Hematopoietic multipotent progenitor cell (in vitro differentiated cells): Measurements from ENCODE around the gene PDE6D. TPM values are rescaled to one million over a fixed set of nuclear protein-coding genes. Genes with fewer than 3 reads are reported as not detected.
A peak's percentile ranks its signal among the peaks of the same experiment; 100 is the strongest.

Source experiments
- DNase-seq, 3 donors: peaks; one replicate each; pipeline ENCODE4 v3.0.0-alpha.2; 2011 to 2015; ENCODE audit warnings: low read depth in 2 of 3, low spot score in 2 of 3
- total RNA-seq: library from RNA; depleted of rRNA; stranded (reverse); fragments of >200 nt; gene quantifications from one replicate; pipeline ENCODE4 v1.2.3, GENCODE V29; 2012

The PDE6D gene
- total RNA-seq, 1 donor: 14.5 TPM

DNA sequence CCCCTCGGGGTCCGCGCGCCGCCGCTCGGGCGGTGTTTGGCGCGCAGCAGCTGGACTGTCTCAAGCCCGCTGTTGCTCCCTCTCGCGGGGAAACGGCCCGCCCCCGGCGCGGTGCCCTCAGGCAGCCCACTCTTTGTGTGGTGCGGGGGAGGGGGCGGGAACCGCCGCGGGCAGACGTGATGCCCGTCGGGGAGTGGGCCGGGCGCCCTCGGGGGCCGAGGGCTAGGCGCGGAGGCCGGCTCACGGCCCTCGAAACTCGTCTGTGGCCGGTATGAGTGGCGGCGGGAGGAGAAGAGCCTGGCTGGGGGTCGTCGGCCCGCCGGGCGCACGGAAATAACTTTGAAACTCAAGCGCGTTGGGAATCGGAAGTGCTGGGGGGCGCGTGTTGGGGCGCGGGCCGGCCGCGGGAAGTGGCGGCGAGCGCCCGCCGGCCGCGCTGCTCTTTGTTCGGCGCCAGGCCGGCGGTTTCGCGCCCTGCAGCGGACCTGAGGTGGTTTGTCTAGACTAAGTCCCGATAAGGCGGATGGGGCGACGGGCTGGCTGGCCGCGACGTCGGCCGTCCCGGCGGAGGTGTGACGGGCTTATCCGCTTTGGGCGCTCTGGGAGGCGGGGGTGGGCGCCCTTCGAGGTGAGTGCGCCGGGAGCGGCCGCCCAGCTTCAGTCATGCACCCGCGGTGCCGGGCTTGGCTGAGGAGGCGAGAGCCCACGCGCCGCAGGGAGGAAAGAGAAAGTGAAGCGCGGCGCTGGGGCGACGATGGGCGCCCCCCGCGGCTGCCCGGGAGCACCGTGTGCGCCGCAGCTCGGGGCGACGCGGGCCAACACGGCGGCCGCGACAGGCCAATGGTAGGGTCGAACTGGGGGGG, 72.1 kb downstream of the PDE6D start:
- DNase-seq: peak in 2 of 3 donors; percentile 37 to 55

DNA sequence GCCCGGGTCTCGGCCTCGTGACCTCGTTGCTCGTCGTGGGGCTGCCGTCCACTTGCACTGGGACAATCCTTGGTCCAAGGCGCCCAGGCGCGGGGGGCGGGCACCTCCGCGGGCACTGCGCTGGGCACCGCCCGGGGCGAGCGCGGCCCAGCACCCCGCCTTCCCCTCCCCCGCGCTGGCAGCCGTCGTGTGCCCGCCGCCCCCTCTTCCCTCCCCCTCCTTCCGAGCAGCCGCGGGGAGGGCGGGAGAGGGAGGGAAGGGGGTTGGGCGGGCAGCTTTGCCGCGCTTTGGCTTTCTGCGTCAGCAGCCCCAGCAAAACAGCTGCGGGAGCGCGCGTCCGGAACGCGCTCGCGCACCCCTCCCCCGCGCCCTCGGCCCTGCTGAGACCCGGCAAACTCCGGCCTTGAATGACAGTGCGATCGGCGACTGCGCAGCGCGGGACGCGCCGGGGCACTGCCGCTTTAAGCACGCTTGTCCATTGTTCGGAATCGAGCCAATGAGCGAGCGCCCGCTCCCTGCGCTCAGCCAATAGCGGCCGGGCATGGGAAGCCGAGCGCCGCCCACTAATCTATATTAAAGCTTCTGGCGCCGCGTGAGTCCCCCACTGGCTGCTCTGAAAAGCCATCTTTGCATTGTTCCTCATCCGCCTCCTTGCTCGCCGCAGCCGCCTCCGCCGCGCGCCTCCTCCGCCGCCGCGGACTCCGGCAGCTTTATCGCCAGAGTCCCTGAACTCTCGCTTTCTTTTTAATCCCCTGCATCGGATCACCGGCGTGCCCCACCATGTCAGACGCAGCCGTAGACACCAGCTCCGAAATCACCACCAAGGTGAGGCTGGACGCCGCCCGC, 72.9 kb downstream of the PDE6D start, which contains the start of gene PTMA:
PTMA (plus strand) TSS at position 599 of the 846 bp plus-strand sequence; CDS start at position 781, 182 bp downstream.
- peak; percentile 99 to 100 (median 99) for DNase-seq

DNA sequence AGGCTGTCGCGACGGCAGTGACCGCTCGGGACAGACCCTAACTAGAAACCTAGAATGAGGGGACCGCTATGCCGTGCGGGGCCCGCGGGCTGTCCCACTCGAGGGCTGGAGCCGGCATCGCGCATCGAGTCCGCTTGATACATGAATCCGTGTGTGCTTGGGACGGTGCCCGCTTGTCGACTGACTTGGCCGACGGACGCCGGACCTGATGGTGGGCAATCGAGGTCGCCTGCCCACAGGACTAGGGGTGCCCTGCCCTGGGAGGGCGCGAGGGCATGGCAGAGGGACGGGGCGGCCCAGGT, 73.5 kb downstream of the PDE6D start:
- no peak for DNase-seq

DNA sequence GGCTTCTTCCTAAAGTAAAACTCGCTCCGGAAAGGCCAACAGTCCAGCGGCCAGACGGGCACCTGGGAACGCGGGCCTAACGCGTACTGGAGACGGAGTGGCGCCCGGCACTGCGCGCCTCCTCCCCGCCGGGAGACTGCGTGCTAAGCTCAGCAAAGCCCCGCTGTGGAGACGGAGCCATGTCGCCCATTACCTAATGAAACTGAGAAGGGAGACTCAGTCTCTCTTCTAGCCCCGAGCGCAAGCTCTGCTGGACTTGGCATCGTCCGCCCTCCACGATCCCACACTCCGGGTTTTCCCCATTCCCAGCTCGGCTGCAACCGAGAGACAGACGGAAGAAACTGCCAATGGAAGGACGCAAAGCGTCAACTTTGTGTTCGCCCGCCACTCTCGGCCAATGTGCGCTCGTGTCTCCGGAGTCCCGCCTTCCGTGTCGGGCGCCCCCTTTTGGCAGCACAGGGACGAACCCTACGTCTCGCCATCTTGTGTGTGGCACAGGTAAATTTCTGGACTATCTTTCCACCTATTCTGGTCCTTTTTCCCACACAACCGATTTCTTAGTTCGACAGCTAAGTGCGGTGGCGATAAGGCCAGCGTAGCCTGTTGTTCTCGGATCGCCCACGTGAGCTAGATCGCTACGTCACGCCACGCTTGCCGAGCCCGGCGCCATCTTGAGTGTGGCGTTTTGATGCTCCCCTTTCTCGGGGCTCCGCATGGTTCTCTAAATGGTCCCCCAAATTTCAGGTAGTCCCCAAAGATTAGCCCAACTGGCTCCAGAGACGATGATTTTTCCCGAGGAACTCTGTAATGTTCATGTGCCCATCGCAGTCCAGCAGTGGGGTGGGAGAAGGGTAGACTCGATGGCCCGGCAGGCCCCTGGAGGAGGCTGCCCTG, 74.1 kb downstream of the PDE6D start:
- DNase-seq: peak; percentile 97 to 98 (median 98)

DNA sequence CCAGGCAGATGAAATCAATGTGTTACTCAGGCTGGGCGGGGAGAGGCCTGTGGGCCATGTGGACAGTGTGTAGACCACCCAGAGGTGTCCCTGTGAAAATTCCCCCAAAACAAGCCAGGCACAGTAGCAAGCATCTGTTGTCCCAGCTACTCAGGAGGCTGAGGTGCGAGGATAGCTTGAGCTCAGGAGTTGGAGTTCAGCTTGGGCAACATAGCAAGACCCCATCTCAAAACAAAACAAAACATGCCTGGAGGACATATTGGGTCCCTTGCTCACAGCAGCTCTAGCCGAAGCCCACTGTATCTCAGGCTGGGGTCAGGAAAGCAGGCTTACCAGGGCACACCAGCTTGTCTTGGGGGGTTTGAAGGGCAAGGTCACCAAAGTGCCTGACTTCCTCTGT, 77.1 kb downstream of the PDE6D start:
- no peak for DNase-seq

DNA sequence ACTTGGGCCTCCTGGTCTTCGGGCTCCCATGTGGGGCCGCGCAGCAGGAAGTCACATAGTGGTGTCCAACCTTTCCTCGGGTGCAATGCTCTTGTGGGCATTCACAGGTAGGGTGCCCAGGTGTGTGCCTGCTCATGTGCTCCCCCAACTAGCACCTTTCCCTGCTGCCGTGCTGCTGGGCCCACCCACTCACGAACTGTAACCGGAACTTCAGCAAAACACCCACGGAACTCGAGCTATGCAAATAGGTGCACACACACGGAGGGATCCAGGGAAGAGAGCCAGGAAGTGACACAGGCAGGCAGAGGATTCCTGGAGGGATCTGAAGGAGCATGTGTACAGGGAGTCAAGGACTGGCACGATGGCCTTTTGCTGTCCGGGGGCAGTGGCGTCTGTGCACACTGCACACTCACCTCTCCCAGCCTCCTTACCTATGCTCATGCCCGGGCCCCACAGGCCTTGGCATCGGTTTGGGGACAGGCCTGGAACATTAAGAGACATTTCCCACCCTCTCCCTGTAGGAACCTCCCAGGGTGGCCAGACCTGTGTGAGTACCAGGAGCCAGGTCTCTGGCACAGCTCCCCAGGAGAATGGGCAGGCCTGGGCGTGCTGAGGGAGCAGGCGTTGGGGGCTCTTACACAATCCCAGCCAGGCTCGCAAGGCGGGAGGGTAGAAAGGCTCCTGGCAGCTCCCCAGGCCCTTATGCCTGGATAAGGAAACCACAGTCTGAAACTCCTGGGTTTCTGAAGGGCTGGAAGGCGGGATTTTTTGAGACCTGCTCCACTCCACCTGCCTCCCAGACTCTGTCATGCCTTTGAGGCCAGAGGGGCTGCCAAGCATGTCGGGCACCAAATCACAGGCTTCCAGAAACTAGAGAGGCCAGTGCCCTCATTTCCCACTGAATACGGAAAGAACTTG, 79.4 kb downstream of the PDE6D start:
- DNase-seq: no peak

DNA sequence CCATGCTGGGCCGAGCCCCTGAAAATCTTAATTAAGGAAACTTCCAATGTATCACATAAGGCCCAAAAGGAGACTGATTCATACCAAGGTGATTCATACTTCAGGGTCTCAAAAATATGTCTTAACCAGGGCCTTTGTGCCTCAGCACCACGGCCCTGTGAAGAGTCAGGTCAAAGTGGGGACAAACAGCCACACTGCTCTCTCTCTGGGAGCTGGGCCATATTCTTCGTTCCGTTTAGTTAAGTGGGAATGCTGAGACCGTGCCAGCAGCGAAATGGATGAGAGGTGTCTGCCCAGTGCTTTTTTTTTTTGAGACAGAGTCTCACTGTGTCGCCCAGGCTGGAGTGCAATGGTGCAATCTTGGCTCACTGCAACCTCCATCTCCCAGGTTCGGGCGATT, 82.1 kb downstream of the PDE6D start:
- no peak for DNase-seq

DNA sequence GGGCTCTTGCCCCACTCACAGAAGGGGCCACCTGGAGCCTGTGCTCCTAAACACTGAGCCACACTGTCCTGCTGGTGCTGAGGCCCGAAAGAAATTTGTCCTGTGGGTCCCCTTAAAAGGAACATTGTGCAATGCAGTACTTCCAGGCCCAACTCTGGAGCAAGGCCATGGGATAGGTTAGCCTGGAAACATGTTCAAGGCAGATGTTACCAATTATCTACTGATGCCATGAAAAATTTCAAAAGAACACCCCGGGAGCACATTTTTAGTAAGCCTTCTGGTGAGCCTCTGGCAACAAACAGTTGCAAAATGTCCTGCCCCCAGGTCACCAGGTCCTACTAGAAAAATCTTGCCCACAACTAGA, 85.1 kb downstream of the PDE6D start:
- no peak for DNase-seq

DNA sequence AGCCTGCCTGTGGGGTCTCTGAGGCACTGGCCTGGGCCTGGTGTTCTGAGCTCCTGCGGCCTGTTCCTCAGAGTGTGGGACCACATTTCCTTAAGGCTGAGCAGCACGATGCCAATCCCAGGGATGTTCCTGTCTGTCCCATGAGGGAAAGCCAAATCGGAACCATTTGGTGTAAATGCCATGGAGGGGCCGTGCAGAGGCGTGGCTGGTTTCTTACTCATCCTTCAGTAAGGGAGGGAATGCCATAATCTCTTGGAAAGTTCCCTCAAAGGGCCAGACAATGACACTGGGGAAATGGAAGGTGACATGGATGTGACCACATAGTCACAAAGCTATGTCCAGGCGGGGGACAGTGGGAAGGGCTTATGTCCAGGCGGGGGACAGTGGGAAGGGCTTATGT, 87.1 kb downstream of the PDE6D start:
- no peak for DNase-seq

DNA sequence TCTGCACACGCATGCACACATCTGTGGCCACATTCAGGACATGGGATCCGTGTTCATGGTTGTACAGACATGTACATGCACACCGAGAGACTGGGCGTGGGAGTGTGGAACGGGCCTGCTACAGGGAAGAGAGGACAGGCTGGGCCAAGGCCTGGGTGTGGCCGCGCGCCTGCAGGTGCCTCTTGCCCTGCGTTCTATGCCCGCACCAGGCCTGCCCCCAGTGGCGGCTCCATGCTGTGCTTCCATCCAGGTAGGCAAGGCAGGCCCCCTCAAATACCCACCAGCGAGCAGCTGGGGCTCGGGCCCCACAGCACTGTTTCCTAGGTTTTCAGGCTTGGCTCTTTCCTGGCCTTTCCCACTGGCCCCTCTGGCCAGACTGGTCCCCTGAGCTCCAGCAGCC, 88.2 kb downstream of the PDE6D start:
- no peak for DNase-seq

DNA sequence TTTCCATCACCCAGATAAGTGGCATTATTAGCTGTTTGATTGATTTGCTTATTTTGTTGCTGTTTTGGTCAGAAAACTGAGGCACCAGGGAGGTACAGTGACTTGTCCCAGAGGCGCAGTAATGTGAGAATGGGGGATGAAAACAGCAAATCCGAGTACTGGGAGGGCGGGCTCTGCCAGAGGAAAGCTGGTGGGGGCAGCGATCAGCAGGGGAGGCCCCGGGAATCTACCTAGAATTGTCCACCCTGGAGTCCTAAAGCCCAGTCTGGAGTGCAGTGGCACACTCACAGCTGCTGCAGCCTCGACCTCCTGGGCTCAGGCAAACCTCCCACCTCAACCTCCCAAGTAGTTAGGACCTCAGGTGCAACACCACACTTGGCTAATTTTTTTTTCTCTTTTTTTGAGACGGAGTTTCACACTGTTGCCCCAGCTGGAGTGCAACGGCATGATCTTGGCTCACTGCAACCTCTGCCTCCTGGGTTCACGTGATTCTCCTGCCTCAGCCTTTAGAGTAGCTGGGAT, 89.8 kb downstream of the PDE6D start:
- DNase-seq: no peak

DNA sequence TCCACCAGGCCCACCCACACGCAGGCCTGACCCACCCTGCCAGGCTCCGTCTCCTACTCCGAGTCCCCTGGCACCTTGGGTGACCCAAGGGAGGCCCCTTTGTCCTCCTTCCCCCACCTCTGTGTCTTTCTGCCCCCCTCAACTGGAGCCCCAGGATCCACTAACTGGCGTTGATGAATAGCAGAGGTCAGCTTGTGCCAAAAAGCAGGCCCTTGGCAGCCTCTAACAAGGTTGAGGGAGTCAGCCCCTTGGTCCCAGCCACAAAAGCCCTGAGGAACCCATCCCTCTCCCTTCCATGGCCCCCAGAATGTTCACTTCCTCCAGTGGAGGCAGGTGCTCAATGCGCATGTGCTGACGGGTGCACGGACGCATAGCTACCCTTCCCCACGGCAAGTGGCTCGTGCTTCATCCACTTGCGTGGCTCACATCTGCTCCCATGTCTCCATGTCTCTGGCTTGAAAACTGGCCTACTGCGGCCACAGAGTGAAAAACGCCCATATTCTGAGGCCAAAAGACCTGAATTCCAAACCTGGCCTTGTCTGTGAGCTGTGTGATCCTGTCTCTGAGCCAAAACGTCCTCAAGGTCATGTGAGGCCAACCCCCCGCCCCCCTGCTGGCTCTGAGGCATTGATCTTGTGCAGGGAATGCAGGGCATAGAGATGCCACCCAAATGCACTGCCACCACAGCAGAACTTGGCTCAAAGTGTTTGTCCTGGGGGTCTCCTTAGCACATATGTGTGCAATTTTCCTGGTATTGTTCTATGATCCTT, 91.8 kb downstream of the PDE6D start:
- DNase-seq: no peak

DNA sequence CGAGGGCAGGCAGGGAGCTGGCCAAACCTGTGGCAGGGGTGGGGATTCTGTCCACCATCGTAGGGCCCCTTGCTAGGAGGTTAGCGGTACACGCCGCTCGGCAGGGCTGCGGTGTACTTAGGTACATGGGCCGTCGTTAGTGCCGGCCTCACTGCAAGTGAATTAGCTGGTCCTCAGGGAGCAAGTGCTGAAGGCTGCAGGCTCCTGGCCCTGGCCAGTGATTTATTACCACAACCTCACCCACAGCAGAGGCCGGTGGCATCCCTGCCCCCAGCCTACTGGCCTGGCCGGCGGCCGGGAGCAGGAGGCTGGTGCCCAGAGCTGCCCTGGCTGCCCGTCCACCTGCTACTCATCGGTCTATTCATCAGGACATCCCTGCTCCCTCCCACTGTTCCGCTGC, 92.4 kb downstream of the PDE6D start:
- DNase-seq: no peak

DNA sequence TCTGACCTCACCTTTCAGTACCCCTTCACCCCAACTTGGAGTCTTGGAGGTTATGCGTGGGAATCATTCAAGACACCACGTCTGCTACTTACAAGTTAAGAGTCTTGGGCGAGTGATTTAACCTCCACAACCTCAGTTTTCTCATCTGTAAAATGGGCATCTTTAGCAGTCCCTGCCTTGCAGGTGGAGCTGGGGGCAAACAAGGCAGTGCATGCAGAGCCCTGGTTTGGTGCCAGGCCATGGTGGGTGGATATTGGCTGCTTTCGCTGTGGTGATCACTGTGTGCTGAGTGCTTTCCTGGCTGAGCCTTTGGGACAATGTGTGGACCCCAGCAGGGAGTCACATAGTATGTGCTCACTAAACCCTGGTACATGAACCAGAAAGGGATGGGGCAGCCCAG, 93.1 kb downstream of the PDE6D start:
- no peak for DNase-seq

DNA sequence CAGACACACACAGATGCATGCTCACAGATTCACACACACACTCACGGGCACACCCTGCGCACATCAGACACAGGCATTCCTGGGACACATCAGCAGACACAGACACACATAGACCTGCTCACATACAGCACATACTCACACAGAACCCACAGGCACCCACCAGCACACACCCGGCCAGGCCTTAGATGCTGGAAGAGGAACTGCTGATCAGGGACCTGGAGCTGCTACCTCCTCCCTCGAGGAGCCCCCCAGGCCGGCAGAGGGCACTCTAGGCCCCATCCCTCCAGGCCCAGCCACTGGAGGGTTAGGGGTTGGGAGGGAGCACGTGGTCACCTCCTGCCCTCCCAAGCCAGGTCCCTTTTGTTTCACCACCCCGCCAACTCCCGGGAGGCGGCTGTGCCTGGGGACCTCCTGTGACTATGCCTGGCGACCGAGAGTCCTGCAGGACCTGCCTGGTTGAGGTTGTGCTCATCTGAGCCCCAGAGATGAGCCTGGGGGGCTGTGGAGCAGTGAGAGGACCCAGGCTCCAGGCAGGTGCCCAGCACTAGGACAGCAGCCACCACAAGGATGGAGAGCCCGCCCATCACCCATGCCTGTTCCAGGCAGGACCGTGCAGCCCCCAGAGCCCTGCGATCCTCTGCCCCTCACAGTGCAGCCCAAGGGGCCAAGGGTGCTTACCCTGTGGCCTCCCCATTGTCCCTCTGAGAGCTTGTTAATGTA, 93.8 kb downstream of the PDE6D start:
- DNase-seq: peak in 2 of 3 donors; percentile 86 to 89

DNA sequence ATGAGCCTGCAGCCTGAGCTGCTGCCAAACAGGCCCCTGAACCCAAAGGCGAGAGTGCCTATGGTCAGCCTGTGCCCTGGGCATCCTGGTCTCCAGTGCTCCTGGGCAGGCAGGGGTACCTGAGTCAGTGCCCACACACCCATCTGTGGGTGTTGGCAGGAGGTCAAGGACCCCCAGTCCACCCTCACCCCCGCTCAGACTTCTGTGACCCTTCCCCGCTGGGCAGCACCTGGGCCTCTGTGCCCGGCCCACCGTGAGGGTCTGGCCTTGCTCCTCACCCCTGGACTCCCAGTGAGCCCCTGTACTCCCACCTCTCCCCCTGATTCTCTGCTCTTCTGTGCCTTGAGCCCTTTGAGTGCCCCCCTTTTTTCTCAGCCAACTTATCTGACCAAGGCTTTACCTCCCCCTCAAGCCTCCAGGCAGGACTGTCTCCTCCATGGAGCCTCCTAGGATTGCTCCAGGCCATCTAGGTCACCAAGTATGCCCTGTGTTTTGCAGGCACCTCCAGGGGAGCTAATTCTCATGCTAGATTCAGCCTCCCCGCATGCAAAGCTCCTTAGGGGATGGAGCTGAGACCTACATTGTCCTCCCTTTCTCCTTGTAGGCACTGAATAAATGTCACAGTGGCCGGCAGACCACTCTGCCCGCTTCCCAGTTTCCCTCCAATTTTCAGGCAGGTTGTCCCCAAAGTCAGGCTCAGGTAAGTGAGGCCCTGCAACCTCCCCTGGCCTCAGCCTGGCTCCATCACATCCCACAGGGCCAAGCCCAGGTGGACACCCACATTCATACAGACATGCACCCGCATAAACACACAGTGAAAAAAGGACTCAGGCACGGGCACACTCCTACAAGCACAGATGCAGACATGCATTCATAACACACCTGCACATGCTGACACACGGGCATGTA, 94.6 kb downstream of the PDE6D start:
- no peak for DNase-seq
